Smooth muscle cell (in vitro differentiated cells): Measurements from ENCODE around the gene MIGA2. TPM values are rescaled to one million over a fixed set of nuclear protein-coding genes. Genes with fewer than 3 reads are reported as not detected.

ENCODE experiments used
- DNase-seq: peaks from one replicate; lab custom pipeline; 2025; ENCODE audit not compliant: unreplicated experiment; lab: John Stamatoyannopoulos, UW
- H2AFZ ChIP-seq: fragments of 200-600 bp; sonication (generic); 2 replicates; pipeline ENCODE4 v1.6.0; 2016; ENCODE audit warnings: antibody characterized with exemption, low read depth, mild to moderate bottlenecking
- H3F3A ChIP-seq: fragments of 200-600 bp; sonication (generic); 2 replicates; pipeline ENCODE4 v1.6.0; 2017; ENCODE audit warnings: antibody characterized with exemption, low read depth
- H3K27ac ChIP-seq: fragments of 200-600 bp; sonication (generic); 2 replicates; pipeline ENCODE4 v1.5.1; 2016; ENCODE audit warnings: low read depth, mild to moderate bottlenecking
- H3K27me3 ChIP-seq: fragments of 200-600 bp; sonication (generic); 2 replicates; pipeline ENCODE4 v1.6.1; 2016; ENCODE audit warnings: low read depth, mild to moderate bottlenecking
- H3K36me3 ChIP-seq: fragments of 200-600 bp; sonication (generic); 2 replicates; pipeline ENCODE4 v1.5.1; 2016; ENCODE audit warnings: low read depth
- H3K4me1 ChIP-seq: fragments of 200-600 bp; sonication (generic); 2 replicates; pipeline ENCODE4 v1.5.1; 2016; ENCODE audit warnings: low read depth
- H3K4me2 ChIP-seq: fragments of 200-600 bp; sonication (generic); 2 replicates; pipeline ENCODE4 v1.6.0; 2016; ENCODE audit warnings: mild to moderate bottlenecking
- H3K4me3 ChIP-seq: fragments of 200-600 bp; sonication (generic); 2 replicates; pipeline ENCODE4 v1.5.1; 2016; ENCODE audit warnings: mild to moderate bottlenecking
- H3K79me2 ChIP-seq: fragments of 200-600 bp; sonication (generic); 2 replicates; pipeline ENCODE4 v1.6.0; 2016; ENCODE audit warnings: low read depth, mild to moderate bottlenecking
- H3K9ac ChIP-seq: fragments of 200-600 bp; sonication (generic); 2 replicates; pipeline ENCODE4 v1.6.0; 2016; ENCODE audit warnings: low read depth
- H3K9me3 ChIP-seq: fragments of 200-600 bp; sonication (generic); replicated peaks from 2 replicates; pipeline ENCODE4 v1.5.1; 2016; ENCODE audit warnings: low read depth
- H4K20me1 ChIP-seq: fragments of 200-600 bp; sonication (generic); 2 replicates; pipeline ENCODE4 v1.6.0; 2016; ENCODE audit warnings: low read depth
- WGBS: methylation state at CpG from one replicate; pipeline ENCODE4 v1.1.7; 2016; ENCODE audit warnings: low lambda C conversion rate; 5-methylcytosine and 5-hydroxymethylcytosine counted together
- polyA plus RNA-seq: library from polyadenylated mRNA; unstranded; fragments of >200 nt; fragmentation: Nextera tagmentation; extraction: Ambion mirVana; gene quantifications from 2 replicates; pipeline ENCODE4 v1.2.1, GENCODE V29; 2016
- total RNA-seq: library from RNA; depleted of rRNA; stranded (reverse); fragments of >200 nt; gene quantifications from 2 replicates; pipeline ENCODE4 v1.2.3, GENCODE V29; 2014
- TF ChIP-seq, protein P1 (sequence below): fragments of 200-600 bp; sonication (generic); IDR thresholded peaks from 2 replicates; pipeline ENCODE4 v1.5.1; 2017; ENCODE audit warnings: borderline replicate concordance, mild to moderate bottlenecking, antibody characterized with exemption; ENCODE audit not compliant: insufficient read depth, poor library complexity, severe bottlenecking

The MIGA2 gene
- total and polyA plus RNA-seq, 2 experiments from 2014 or later: 18.1 to 21.6 TPM

GRCh38 chr9:129072171-129072570 lies 35.7 kb downstream of the MIGA2 start:
- no peak overlapping the region for H3K4me2 ChIP-seq
- H2AFZ ChIP-seq: no peak overlapping the region
- TF ChIP-seq, protein P1, sequence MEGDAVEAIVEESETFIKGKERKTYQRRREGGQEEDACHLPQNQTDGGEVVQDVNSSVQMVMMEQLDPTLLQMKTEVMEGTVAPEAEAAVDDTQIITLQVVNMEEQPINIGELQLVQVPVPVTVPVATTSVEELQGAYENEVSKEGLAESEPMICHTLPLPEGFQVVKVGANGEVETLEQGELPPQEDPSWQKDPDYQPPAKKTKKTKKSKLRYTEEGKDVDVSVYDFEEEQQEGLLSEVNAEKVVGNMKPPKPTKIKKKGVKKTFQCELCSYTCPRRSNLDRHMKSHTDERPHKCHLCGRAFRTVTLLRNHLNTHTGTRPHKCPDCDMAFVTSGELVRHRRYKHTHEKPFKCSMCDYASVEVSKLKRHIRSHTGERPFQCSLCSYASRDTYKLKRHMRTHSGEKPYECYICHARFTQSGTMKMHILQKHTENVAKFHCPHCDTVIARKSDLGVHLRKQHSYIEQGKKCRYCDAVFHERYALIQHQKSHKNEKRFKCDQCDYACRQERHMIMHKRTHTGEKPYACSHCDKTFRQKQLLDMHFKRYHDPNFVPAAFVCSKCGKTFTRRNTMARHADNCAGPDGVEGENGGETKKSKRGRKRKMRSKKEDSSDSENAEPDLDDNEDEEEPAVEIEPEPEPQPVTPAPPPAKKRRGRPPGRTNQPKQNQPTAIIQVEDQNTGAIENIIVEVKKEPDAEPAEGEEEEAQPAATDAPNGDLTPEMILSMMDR: no peak
- H3K27me3 ChIP-seq: no peaks in the 10 kb centered on the region
- no peak overlapping the region for H3K27ac ChIP-seq
- DNase-seq: no peak
- H3K9me3 ChIP-seq: no peaks in the 10 kb centered on the region
- no peak overlapping the region for H3K4me3 ChIP-seq
- no peaks in the 10 kb centered on the region for H3K79me2 ChIP-seq
- H3K36me3 ChIP-seq: no peaks in the 10 kb centered on the region
- H3F3A ChIP-seq: no peaks in the 10 kb centered on the region
- WGBS: 80% methylated on average over 9 of the region's 9 CpGs
- no peak overlapping the region for H3K9ac ChIP-seq
- H3K4me1 ChIP-seq: no peaks in the 10 kb centered on the region
- no peaks in the 10 kb centered on the region for H4K20me1 ChIP-seq

DNA sequence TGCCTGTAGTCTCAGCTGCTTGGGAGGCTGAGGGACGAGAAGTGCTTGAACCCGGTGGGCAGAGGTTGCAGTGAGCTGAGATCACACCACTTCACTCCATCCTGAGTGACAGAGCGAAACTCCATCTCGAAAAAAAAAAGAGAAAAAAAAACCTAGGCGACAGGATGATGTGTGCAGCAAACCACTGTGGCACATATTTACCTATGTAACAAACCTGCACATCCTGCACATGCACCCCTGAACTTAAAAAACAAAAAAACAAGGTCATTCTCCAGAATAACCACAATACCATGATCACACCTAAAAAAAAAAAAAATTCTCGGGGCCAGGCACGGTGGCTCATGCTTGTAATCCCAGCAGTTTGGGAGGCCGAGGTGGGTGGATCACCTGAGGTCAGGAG lies 37.0 kb downstream of the MIGA2 start:
- no peak for DNase-seq
- H3K27me3 ChIP-seq: no peaks in the 10 kb centered on the region
- no peak overlapping the region for H3K4me2 ChIP-seq
- no peaks in the 10 kb centered on the region for H3K4me1 ChIP-seq
- no peak overlapping the region for H3K4me3 ChIP-seq
- H3F3A ChIP-seq: no peaks in the 10 kb centered on the region
- H3K27ac ChIP-seq: no peak overlapping the region
- H3K9me3 ChIP-seq: no peaks in the 10 kb centered on the region
- no peaks in the 10 kb centered on the region for H3K36me3 ChIP-seq
- H2AFZ ChIP-seq: no peak overlapping the region
- TF ChIP-seq, protein P1: no peak
- 98% methylated on average over 8 of the region's 8 CpGs for WGBS
- H4K20me1 ChIP-seq: no peaks in the 10 kb centered on the region
- no peaks in the 10 kb centered on the region for H3K79me2 ChIP-seq
- no peak overlapping the region for H3K9ac ChIP-seq

GRCh38 chr9:129074106-129074505 lies 37.7 kb downstream of the MIGA2 start:
- Histone ChIP-seq H3K27me3 (no peaks in the 10 kb centered on the region), H4K20me1 (no peaks in the 10 kb centered on the region), H3K27ac (no peak overlapping the region), H3K4me3 (no peak overlapping the region), H3K36me3 (no peaks in the 10 kb centered on the region), H3F3A (no peaks in the 10 kb centered on the region), H3K9ac (no peak overlapping the region), H2AFZ (no peak overlapping the region), H3K4me1 (no peaks in the 10 kb centered on the region), H3K79me2 (no peaks in the 10 kb centered on the region), H3K9me3 (no peaks in the 10 kb centered on the region), H3K4me2 (no peak overlapping the region)
- 96% methylated on average over 3 of the region's 3 CpGs for WGBS
- no peak for DNase-seq
- TF ChIP-seq, protein P1: no peak

DNA sequence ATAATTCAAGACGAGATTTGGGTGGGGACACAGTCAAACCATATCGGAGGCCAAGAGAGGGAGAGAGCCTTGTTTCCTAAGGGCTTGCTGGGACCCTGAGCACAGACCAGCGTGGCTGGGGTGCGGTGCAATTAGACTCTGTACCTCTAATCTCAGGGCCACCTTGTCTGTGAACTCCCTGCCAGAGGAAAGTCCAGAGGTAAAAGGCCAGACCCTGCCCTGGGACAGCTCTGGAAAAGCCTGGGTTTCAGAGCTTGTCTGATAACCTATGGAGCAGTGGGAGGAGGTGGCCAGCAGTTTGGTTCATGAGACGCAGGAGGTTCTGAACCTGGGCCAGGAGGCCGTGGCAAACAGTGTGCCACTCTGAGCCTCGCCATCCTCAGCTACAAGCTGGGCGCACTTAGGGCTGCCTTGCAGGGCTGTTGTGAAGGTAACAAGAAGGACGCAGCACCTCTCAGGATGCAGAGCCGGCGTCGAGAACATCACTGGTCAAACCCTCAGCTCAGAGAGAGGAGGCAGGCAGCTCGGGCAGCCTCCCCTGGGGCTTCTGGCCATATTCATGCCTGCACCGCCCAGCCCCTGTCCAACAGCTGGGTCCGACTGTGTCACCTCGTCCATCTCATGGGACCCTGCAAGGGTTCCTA lies 39.7 kb downstream of the MIGA2 start:
- DNase-seq: no peak
- Histone ChIP-seq H3K9ac (no peak overlapping the region), H4K20me1 (no peaks in the 10 kb centered on the region), H2AFZ (no peak overlapping the region), H3K4me3 (no peak overlapping the region), H3K9me3 (no peaks in the 10 kb centered on the region), H3K4me2 (no peak overlapping the region), H3K27ac (no peak overlapping the region), H3K36me3 (no peaks in the 10 kb centered on the region), H3K79me2 (no peaks in the 10 kb centered on the region), H3F3A (no peaks in the 10 kb centered on the region), H3K4me1 (no peaks in the 10 kb centered on the region), H3K27me3 (no peaks in the 10 kb centered on the region)
- TF ChIP-seq, protein P1: no peak
- WGBS: 91% methylated on average over 16 of the region's 16 CpGs
